Hematopoietic multipotent progenitor cell treated with erythropoietin and hydrocortisone succinate and interleukin-3 and kit ligand, for 17 days (in vitro differentiated cells): ENCODE results near the gene SLC4A3.

Experiments
- DNase-seq: peaks from one replicate; pipeline ENCODE4 v3.0.0-alpha.2; 2015; ENCODE audit warnings: low spot score

SLC4A3 gene

GRCh38 chr2:219627103-219628100, at the start of gene SLC4A3:
Gene SLC4A3, plus strand, starts transcription at chr2:219627630. Its CDS starts 363 bp downstream, at chr2:219627993.
- DNase-seq, result no peak

- DNase-seq, result no peak
These were observed 48.4 kb upstream of the SLC4A3 start for GRCh38 chr2:219578811-219579613.

- DNase-seq, result no peak
These were observed 46.1 kb upstream of the SLC4A3 start for GRCh38 chr2:219581346-219581745.

- DNase-seq, result no peak
These were observed 36.3 kb upstream of the SLC4A3 start for GRCh38 chr2:219591091-219591490.

- DNase-seq, result no peak
These were observed 34.7 kb upstream of the SLC4A3 start for GRCh38 chr2:219592736-219593135.

GRCh38 chr2:219593154-219593553, 34.3 kb upstream of the SLC4A3 start:
- no peak for DNase-seq

GRCh38 chr2:219595256-219595655, 32.2 kb upstream of the SLC4A3 start:
- DNase-seq, result no peak

GRCh38 chr2:219596954-219597551, 30.4 kb upstream of the SLC4A3 start:
- no peak for DNase-seq

- peak; percentile 84 for DNase-seq
These were observed 29.7 kb upstream of the SLC4A3 start, which contains the start of gene STK11IP for GRCh38 chr2:219597552-219598307. Gene STK11IP, plus strand, starts transcription at chr2:219597857. Its CDS starts 263 bp downstream, at chr2:219598120.

- no peak for DNase-seq
These were observed 28.9 kb upstream of the SLC4A3 start for GRCh38 chr2:219598308-219599078.

GRCh38 chr2:219603771-219604170, 23.7 kb upstream of the SLC4A3 start:
- no peak for DNase-seq

- DNase-seq, result no peak
These were observed 21.8 kb upstream of the SLC4A3 start for GRCh38 chr2:219605607-219605954.

GRCh38 chr2:219607931-219608330, 19.5 kb upstream of the SLC4A3 start:
- DNase-seq, result no peak

- no peak for DNase-seq
These were observed 18.9 kb upstream of the SLC4A3 start for GRCh38 chr2:219608399-219608964.

- DNase-seq, result no peak
These were observed 18.2 kb upstream of the SLC4A3 start for GRCh38 chr2:219609149-219609750.

GRCh38 chr2:219611306-219611705, 16.1 kb upstream of the SLC4A3 start:
- no peak for DNase-seq

- no peak for DNase-seq
These were observed 15.4 kb upstream of the SLC4A3 start for GRCh38 chr2:219611866-219612576.

- no peak for DNase-seq
These were observed 14.7 kb upstream of the SLC4A3 start for GRCh38 chr2:219612577-219613286.
